Activated naive CD4-positive, alpha-beta T cell treated with anti-CD3 and anti-CD28 coated beads, Interleukin-2, amount 10 ng/mL, durations not matched to agents 7 days and 5 days (primary cell): ENCODE results near the gene ZC3H10.
A peak's percentile ranks its signal among the peaks of the same experiment; 100 is the strongest.
"Not testable (repeated sequence)": the region's sequence is repeated elsewhere in the genome, so short reads cannot be mapped to it uniquely, and the experiment has no call there.

Experiments
- CTCF ChIA-PET: fragments of 350-600 bp; sonication (Branson Sonifier 250); formaldehyde crosslinking; loops from one replicate; lab custom pipeline; 2021; ENCODE audit warnings: antibody characterized with exemption; lab: Charles Lee
- DNase-seq: peaks from one replicate; pipeline ENCODE4 v3.0.0-alpha.2; 2020
- H3K27ac Mint-ChIP-seq: one replicate; pipeline ENCODE4 v1.8.0; 2021; ENCODE audit warnings: mild to moderate bottlenecking, moderate library complexity, mixed read lengths
- H3K27me3 Mint-ChIP-seq: one replicate; pipeline ENCODE4 v1.8.0; 2021; ENCODE audit warnings: mild to moderate bottlenecking, mixed read lengths
- H3K36me3 Mint-ChIP-seq: one replicate; pipeline ENCODE4 v1.8.0; 2021; ENCODE audit warnings: mixed read lengths
- H3K4me1 Mint-ChIP-seq: one replicate; pipeline ENCODE4 v1.8.0; 2021; ENCODE audit warnings: mixed read lengths
- H3K4me3 Mint-ChIP-seq: one replicate; pipeline ENCODE4 v1.8.0; 2021; ENCODE audit warnings: mild to moderate bottlenecking, moderate library complexity, mixed read lengths
- H3K9me3 Mint-ChIP-seq: one replicate; pipeline ENCODE4 v1.8.0; 2021; ENCODE audit warnings: mixed read lengths

ZC3H10 gene

DNA sequence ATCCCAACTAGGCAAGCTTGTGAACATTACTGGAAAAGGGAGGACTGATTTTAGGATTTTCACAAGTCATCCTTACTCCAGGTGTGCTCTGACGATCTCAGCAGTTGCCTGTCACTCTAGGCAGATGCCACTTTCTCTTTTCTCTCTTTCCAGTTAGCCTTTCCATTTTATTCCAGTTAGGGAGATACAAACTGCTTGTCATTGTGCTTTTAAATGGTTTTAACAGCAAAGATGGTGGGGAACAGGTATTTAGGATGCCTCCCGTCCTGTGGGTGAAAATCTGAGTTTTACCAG, 12.5 kb upstream of the ZC3H10 start:
- H3K27ac Mint-ChIP-seq: peak overlapping the region; percentile 99
- H3K9me3 Mint-ChIP-seq: no peaks in the 10 kb centered on the region
- no peak for DNase-seq
- H3K36me3 Mint-ChIP-seq: peaks cover 47% of the 10 kb centered on the region
- H3K4me1 Mint-ChIP-seq: peaks cover 59% of the 10 kb centered on the region
- H3K27me3 Mint-ChIP-seq: peaks cover 6% of the 10 kb centered on the region
- H3K4me3 Mint-ChIP-seq: peak overlapping the region; percentile 97
- CTCF ChIA-PET: interaction anchor here (1.6 to 9.1 kb wide), 4 partner anchors 14 to 60 kb away, joined by 5 to 64 read pairs (median 24); partner anchors contain the start of genes ESYT1 and ZC3H10

DNA sequence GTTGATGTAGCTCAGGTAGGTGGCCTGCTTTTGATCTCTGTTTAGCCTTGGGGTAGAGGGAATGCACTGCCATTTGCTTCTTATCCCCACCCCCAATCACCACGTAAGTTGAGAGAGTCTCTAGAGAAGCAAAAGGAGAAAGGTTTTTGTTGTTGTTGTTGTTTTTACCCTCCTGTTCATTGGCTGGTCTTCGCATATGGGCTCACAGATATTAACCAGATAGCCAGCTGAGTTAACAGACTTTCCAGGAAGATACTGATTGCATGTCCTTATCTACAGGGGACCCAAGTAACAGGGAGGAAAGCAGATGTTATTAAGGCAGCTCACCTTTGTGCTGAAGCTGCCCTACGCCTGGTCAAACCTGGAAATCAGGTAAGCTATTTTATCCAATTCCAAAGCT, 10.8 kb upstream of the ZC3H10 start:
- no peak for DNase-seq
- Mint-ChIP-seq H3K36me3 (peaks cover 61% of the 10 kb centered on the region), H3K27me3 (peaks cover 6% of the 10 kb centered on the region), H3K27ac (no peak overlapping the region), H3K9me3 (no peaks in the 10 kb centered on the region), H3K4me1 (peaks cover 45% of the 10 kb centered on the region), H3K4me3 (peak overlapping the region; percentile 25)
- CTCF ChIA-PET: interaction anchor here (1.2 to 1.7 kb wide), 4 partner anchors 11 to 368 kb away, joined by 3 to 8 read pairs (median 5); partner anchors contain the start of gene ZC3H10

DNA sequence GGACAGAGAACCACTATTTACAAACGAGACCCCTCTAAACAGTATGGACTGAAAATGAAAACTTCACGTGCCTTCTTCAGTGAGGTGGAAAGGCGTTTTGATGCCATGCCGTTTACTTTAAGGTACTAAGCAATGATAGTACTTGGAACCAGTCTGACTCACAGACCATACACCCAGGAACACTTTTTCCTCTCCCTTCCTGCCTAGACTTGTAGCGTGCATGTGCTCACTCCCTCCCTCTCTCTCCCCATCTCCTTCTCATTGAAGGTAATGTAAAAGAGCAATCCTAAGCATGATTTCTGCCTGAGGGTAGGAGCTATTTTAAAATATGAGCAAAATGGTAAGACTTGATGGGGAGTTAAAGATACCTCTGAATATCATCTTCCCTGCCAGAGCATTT, 7.5 kb upstream of the ZC3H10 start:
- CTCF ChIA-PET: interaction anchor here (1.2 kb wide), 1 partner anchor 25 kb away, joined by 3 read pairs; no protein-coding TSS in a partner anchor
- no peak overlapping the region for H3K4me3 Mint-ChIP-seq
- H3K9me3 Mint-ChIP-seq: no peaks in the 10 kb centered on the region
- H3K4me1 Mint-ChIP-seq: peaks cover 36% of the 10 kb centered on the region
- peaks cover 72% of the 10 kb centered on the region for H3K36me3 Mint-ChIP-seq
- no peak overlapping the region for H3K27ac Mint-ChIP-seq
- no peaks in the 10 kb centered on the region for H3K27me3 Mint-ChIP-seq
- DNase-seq: no peak

DNA sequence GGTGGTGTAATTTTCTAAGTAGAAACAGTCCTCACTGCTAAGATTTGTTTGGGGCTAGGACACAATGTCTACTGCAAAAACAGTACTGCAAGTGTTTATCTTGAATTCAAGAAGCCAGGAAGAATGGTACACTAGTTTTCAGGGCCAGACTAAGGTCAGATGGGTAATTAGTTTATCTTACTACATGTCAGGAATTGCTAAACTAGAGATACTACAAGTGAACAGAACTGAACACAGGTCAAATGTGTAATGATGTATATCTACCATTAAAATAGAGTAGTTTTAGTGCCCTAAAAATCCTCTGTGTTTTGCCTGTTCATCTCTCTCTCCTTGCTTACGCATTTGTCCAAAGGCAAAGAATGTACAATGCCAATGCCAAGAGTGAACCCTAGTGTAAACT, 4.0 kb upstream of the ZC3H10 start:
- peaks cover 62% of the 10 kb centered on the region for H3K36me3 Mint-ChIP-seq
- peak overlapping the region; percentile 21 for H3K4me3 Mint-ChIP-seq
- CTCF ChIA-PET: no interaction called here
- H3K9me3 Mint-ChIP-seq: no peaks in the 10 kb centered on the region
- H3K4me1 Mint-ChIP-seq: peaks cover 30% of the 10 kb centered on the region
- H3K27ac Mint-ChIP-seq: peak overlapping the region; percentile 77
- no peak for DNase-seq
- H3K27me3 Mint-ChIP-seq: no peaks in the 10 kb centered on the region

DNA sequence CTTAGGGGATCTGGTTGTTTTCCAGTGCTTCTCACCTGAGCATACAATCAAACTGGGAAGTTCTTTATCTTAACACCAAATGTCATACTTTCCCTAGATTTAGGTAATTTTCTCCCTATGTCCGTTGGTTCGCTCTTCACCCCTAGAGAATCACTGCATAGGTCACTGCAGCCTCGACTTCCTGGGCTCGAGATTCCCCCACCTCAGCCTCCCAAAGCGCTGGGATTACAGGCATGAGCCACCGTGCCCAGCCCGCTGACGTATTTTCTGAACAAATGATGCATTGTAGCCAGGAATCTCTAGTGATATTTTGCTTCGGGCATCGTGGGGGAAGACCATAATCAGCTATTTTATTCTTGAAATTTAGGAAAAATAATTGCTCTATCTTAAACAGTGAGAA, 2.7 kb upstream of the ZC3H10 start:
- Mint-ChIP-seq H3K27me3 (no peaks in the 10 kb centered on the region), H3K4me3 (peak overlapping the region; percentile 94), H3K9me3 (no peaks in the 10 kb centered on the region), H3K27ac (peak overlapping the region; percentile 97), H3K36me3 (peaks cover 56% of the 10 kb centered on the region), H3K4me1 (peaks cover 41% of the 10 kb centered on the region)
- no peak for DNase-seq
- CTCF ChIA-PET: interaction anchor here (0.7 to 1.4 kb wide), 3 partner anchors 11 to 112 kb away, joined by 3 to 6 read pairs (median 3); partner anchors contain the start of genes ESYT1 and PA2G4

DNA sequence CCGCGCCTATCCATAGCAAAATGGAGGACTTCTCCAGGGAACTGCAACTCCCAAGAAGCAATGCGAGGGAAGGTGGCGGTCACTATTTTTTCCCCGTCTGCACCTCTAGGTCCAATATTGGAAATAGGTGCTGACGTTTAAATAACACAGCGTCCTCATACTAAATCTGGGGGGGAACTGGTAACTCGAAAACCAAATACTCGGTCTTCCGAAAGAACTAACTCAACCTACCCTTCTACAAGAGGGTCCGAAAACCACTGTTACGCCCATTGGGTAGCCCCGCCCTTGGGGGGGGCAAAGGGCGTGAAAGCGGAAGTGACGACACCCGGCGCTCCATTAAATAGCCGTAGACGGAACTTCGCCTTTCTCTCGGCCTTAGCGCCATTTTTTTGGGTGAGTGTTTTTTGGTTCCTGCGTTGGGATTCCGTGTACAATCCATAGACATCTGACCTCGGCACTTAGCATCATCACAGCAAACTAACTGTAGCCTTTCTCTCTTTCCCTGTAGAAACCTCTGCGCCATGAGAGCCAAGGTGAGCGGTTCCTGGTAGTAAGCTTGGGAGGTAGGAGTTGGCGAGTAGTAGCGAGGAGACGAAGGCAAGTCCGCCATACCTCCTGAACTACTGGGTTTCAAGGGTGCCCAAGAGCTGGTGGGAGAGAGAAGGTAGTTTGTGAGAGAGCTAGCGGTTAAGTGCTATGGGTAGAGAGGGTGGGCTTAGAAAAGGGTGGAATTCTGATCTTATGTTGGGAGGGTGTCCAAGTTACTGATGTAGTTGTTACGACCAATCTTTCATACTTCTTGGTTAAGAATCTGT, 1.6 kb upstream of the ZC3H10 start, which contains the start of gene RPL41:
Gene RPL41, plus strand, starts transcription at position 367 of the 815 bp plus-strand sequence.
- H3K9me3 Mint-ChIP-seq: no peaks in the 10 kb centered on the region
- DNase-seq: peak; percentile 95
- peak within 1 kb of the TSS; percentile 97 for H3K27ac Mint-ChIP-seq
- peaks cover 46% of the 10 kb centered on the region for H3K4me1 Mint-ChIP-seq
- H3K27me3 Mint-ChIP-seq: no peaks in the 10 kb centered on the region
- H3K36me3 Mint-ChIP-seq: peaks cover 54% of the 10 kb centered on the region
- CTCF ChIA-PET: interaction anchor here (0.7 to 5.2 kb wide), 8 partner anchors 12 to 377 kb away, joined by 3 to 87 read pairs (median 12); partner anchors contain the start of genes ESYT1, PA2G4 and SMARCC2
- peak within 1 kb of the TSS; percentile 94 for H3K4me3 Mint-ChIP-seq

DNA sequence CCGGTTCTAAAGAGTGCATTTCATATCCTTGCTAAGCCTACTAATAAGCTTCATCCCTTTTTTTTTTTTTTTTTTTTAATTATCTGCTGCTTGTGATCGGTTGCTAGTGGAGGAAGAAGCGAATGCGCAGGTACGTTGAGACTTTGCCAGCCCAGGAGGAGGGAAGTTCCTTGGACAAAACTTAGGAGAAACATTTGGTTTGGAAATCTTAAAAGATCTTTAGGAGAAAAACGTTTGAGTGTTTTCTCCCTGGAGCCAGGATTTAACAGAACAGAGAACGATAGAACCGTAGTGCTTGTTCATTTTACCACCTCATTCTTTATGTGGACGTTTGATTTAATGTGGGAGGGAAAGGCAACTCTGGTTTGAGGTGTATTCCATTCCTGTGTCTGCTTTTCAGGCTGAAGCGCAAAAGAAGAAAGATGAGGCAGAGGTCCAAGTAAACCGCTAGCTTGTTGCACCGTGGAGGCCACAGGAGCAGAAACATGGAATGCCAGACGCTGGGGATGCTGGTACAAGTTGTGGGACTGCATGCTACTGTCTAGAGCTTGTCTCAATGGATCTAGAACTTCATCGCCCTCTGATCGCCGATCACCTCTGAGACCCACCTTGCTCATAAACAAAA, 872 bp upstream of the ZC3H10 start:
- CTCF ChIA-PET: interaction anchor here (1.4 to 5.2 kb wide), 7 partner anchors 9 to 378 kb away, joined by 3 to 87 read pairs (median 13); partner anchors contain the start of genes ESYT1 and SMARCC2
- peaks cover 50% of the 10 kb centered on the region for H3K36me3 Mint-ChIP-seq

DNA sequence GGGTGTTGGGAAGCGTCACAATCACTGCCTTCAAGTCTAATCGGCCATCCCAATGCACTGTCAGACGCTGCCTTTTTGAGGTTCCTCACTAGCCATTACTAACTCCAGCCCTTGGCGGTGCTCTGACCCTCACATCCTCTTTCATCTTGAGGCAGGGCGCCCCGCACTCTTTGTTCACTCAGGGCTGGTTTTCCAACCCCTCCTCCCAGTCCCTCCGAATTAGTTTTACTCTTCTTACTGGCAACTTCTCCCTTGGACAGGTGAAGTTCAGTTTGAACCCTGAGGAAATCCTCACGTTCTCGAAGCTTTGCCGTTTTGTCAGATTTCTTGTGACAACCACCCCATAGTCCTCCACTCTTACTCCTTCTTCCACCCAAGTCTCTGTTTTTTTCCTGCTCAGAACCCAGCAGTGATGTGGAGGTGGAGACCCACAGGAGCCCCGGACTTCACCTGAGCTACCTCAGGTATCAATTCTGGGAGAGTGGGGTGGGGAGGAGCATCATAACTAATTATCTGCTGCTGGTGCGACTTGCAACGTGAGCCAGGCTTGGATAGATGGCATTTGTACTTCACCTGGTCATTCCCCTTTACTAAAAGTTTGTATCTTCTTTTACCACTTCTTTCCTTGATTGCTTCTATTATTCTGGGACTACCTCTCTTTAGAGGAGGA, 757 bp downstream of the ZC3H10 start:
- CTCF ChIA-PET: interaction anchor here (0.7 to 5.2 kb wide), 20 partner anchors 7 to 345 kb away, joined by 3 to 87 read pairs (median 6); partner anchors contain the start of genes ANKRD52, ESYT1, PA2G4 and RAB5B
- Mint-ChIP-seq H3K27me3 (no peaks in the 10 kb centered on the region), H3K4me3 (peak overlapping the region; percentile 94)

More for the DNA sequence above, 872 bp upstream of the ZC3H10 start:
- not testable (repeated sequence) for H3K9me3 Mint-ChIP-seq, H3K27me3 Mint-ChIP-seq, DNase-seq
- Mint-ChIP-seq H3K4me1 (peaks cover 46% of the 10 kb centered on the region), H3K27ac (peak overlapping the region; percentile 97), H3K4me3 (peak overlapping the region; percentile 94)

DNA sequence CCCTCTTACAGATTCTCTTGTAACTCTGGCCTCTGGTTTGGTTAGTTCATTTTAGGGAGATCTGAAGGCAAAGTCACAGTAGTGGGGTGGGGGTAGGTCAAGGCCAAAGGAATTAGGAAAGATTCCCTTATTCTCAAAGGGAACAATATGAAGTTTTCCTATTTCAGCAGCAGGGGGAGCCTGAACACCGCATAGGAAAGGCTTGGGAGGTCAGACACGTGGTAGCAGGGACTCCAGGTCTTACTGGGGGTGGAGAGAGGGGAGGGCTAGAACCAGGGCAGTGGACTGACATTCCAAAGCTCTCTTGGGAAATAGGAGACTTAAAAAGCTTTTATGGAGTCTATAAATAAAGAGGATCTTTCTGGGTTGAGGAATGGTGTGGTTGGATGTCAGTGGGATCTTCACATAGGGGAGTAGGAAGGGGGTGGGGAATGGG, 1.3 kb downstream of the ZC3H10 start:
- CTCF ChIA-PET: interaction anchor here (0.7 to 5.2 kb wide), 18 partner anchors 9 to 227 kb away, joined by 3 to 87 read pairs (median 4); partner anchors contain the start of genes ESYT1, PA2G4, RNF41 and SMARCC2
- peaks cover 28% of the 10 kb centered on the region for H3K36me3 Mint-ChIP-seq
- peaks cover 49% of the 10 kb centered on the region for H3K4me1 Mint-ChIP-seq
- no peaks in the 10 kb centered on the region for H3K9me3 Mint-ChIP-seq
- DNase-seq: peak; percentile 74
- peak overlapping the region; percentile 94 for H3K4me3 Mint-ChIP-seq
- no peaks in the 10 kb centered on the region for H3K27me3 Mint-ChIP-seq
- H3K27ac Mint-ChIP-seq: peak overlapping the region; percentile 97

More for the DNA sequence above, 757 bp downstream of the ZC3H10 start:
- no peaks in the 10 kb centered on the region for H3K9me3 Mint-ChIP-seq
- peak overlapping the region; percentile 97 for H3K27ac Mint-ChIP-seq
- peaks cover 48% of the 10 kb centered on the region for H3K4me1 Mint-ChIP-seq
- H3K36me3 Mint-ChIP-seq: peaks cover 34% of the 10 kb centered on the region
- no peak for DNase-seq

DNA sequence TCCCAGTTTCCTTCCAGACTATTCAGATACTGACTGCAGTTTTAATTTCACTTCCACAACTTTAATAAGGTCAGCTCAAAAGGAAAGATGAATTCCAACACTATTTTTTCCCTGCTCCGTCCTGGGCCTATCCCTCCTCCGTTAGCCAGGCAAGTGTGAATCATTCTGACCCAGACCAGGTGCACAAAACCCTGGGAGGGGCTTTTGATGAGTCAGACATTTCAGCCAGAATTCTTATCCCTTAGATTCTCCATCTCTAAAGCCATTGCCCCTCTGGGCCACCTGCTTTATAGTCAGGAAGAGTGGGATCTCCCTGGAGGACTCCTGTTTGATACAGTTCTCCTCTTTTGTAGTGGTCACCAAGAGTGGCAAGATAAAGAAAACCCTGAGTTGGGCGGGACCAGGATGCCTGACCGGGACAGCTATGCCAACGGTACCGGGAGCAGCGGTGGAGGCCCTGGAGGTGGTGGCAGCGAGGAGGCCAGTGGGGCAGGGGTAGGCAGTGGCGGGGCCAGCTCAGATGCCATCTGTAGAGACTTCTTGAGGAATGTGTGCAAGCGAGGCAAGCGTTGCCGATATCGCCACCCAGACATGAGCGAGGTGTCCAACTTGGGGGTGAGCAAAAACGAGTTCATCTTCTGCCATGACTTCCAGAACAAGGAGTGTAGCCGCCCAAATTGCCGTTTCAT, 2.2 kb downstream of the ZC3H10 start:
- peaks cover 54% of the 10 kb centered on the region for H3K4me1 Mint-ChIP-seq
- peaks cover 28% of the 10 kb centered on the region for H3K36me3 Mint-ChIP-seq
- no peaks in the 10 kb centered on the region for H3K27me3 Mint-ChIP-seq
- H3K4me3 Mint-ChIP-seq: no peak overlapping the region
- H3K27ac Mint-ChIP-seq: no peak overlapping the region
- no peaks in the 10 kb centered on the region for H3K9me3 Mint-ChIP-seq
- no peak for DNase-seq
- CTCF ChIA-PET: interaction anchor here (0.7 to 5.2 kb wide), 17 partner anchors 8 to 230 kb away, joined by 3 to 87 read pairs (median 4); partner anchors contain the start of genes ESYT1, PA2G4, RNF41 and SMARCC2

DNA sequence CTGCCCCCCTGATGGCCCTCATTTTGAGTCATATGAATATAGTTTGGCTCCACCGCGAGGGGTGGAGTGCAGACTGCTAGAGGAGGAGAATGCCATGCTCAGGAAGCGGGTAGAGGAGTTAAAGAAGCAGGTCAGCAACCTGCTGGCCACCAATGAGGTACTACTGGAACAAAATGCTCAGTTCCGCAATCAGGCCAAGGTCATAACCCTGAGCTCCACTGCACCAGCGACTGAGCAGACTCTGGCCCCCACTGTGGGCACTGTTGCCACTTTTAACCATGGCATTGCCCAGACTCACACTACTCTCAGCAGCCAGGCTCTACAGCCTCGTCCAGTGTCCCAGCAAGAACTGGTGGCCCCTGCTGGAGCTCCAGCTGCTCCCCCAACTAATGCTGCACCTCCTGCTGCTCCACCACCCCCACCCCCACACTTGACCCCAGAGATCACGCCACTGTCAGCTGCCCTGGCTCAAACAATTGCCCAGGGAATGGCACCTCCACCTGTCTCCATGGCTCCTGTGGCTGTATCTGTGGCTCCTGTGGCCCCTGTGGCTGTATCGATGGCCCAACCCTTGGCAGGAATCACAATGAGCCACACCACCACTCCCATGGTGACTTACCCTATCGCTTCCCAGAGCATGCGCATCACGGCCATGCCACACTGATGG, 3.3 kb downstream of the ZC3H10 start:
- no peaks in the 10 kb centered on the region for H3K27me3 Mint-ChIP-seq
- CTCF ChIA-PET: interaction anchor here (0.7 to 5.2 kb wide), 2 partner anchors 40 to 69 kb away, joined by 3 to 87 read pairs; partner anchors contain the start of gene SMARCC2
- peaks cover 60% of the 10 kb centered on the region for H3K4me1 Mint-ChIP-seq
- DNase-seq: no peak
- no peak overlapping the region for H3K27ac Mint-ChIP-seq
- no peak overlapping the region for H3K4me3 Mint-ChIP-seq
- no peaks in the 10 kb centered on the region for H3K9me3 Mint-ChIP-seq
- H3K36me3 Mint-ChIP-seq: peaks cover 30% of the 10 kb centered on the region

DNA sequence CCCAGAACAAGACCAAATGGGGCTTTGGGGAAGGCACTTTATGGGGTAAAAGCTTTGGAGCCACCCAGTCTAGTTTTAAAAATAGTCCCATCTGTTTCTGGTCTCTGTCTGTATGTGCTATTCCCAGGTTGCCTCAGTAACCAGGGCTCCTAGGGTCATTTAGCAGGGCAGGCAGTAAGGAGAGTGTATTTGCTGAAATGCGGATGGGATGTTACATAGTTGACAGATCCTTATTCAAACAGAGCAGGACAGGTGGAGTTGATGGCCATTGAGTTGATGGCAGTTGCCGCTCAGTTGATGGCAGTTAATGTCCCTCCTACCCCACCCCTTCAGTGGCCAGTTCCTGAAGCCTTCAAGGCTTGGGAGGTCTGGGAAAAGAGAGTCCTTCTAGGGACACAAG, 4.6 kb downstream of the ZC3H10 start:
- Mint-ChIP-seq H3K36me3 (peaks cover 17% of the 10 kb centered on the region), H3K27me3 (peaks cover 1% of the 10 kb centered on the region), H3K27ac (no peak overlapping the region), H3K4me3 (no peak overlapping the region), H3K4me1 (peaks cover 69% of the 10 kb centered on the region), H3K9me3 (no peaks in the 10 kb centered on the region)
- CTCF ChIA-PET: interaction anchor here (1.1 to 3.5 kb wide), 2 partner anchors 66 to 70 kb away, joined by 3 to 31 read pairs; partner anchors contain the start of gene SMARCC2
- DNase-seq: no peak
